K562 (cell line): ENCODE measurements around the gene STRN3. TPM values are rescaled to one million over a fixed set of nuclear protein-coding genes. Genes with fewer than 3 reads are reported as not detected.

ENCODE experiments used
- ATAC-seq: fragments of 200-7000 bp; cut with Tn5 transposase; 3 replicates; pipeline ENCODE4 v1.9.1; 2020; ENCODE audit warnings: moderate library complexity
- BruUV-seq: library from RNA; stranded (reverse); fragments of 400-500 nt; replicated peaks from 2 replicates; lab custom pipeline; 2021; lab: Mats Ljungman, UMichigan
- CTCF ChIA-PET: fragments of 300-600 bp; formaldehyde crosslinking; extraction: SDS; loops from one replicate; lab custom pipeline; 2021; ENCODE audit warnings: low intra/inter-chr PET ratio; lab: Yijun Ruan, JAX
- POLR2A ChIA-PET: fragments of 300-600, 350-650 bp; sonication (Branson Sonifier 250); formaldehyde crosslinking; extraction: SDS; loops from one replicate; lab custom pipeline; 2021; ENCODE audit warnings: antibody characterized with exemption, inconsistent platforms; lab: Yijun Ruan, JAX
- DNase-seq, 4 experiments: peaks; one replicate each; pipeline versions ENCODE4 v3.0.0 to v3.0.0-alpha.2; 2011 to 2018; ENCODE audit warnings: low spot score in 3 of 4, mixed read lengths in 3 of 4; ENCODE audit errors: extremely low read depth in 1 of 4
- FAIRE-seq: peaks from 2 replicates; lab custom pipeline; 2011; peaks lifted over from hg19 to GRCh38; lab: Jason Lieb, UNC
- H2AFZ ChIP-seq: 2 replicates; pipeline ENCODE4 v1.6.0; 2011; ENCODE audit warnings: low read depth, low read length, control low read depth, inconsistent platforms
- H3K27ac ChIP-seq: fragments of 200-600 bp; 3 replicates; pipeline ENCODE4 v1.8.0; 2011; ENCODE audit warnings: low read depth, mild to moderate bottlenecking, control low read depth, inconsistent platforms, low read length, moderate library complexity, mixed read lengths; ENCODE audit errors: extremely low read depth
- H3K27me3 ChIP-seq, 2 experiments: fragments of 300-600 bp in 1 of 2; 2 replicates in 1 of 2; 3 replicates in 1 of 2; pipeline versions ENCODE4 v1.6.0 to v1.8.0; 2011; ENCODE audit warnings: inconsistent platforms in 2 of 2, low read length in 2 of 2, mild to moderate bottlenecking in 1 of 2, mixed read lengths in 1 of 2, moderate library complexity in 1 of 2; ENCODE audit not compliant: control insufficient read depth in 2 of 2, insufficient read depth in 2 of 2
- H3K36me3 ChIP-seq: fragments of 300-600 bp; 3 replicates; pipeline ENCODE4 v1.8.0; 2011; ENCODE audit warnings: mild to moderate bottlenecking, low read length, inconsistent platforms; ENCODE audit not compliant: control insufficient read depth, insufficient read depth
- H3K4me1 ChIP-seq, 2 experiments: fragments of 200-600 bp in 1 of 2; replicated peaks in 1 of 2; 2 replicates in 1 of 2; 3 replicates in 1 of 2; pipeline versions ENCODE4 v1.5.1 to v1.8.0; 2011; ENCODE audit warnings: inconsistent platforms in 2 of 2, low read length in 2 of 2, mild to moderate bottlenecking in 1 of 2, mixed read lengths in 1 of 2, moderate library complexity in 1 of 2; ENCODE audit not compliant: control insufficient read depth in 2 of 2, insufficient read depth in 2 of 2
- H3K4me2 ChIP-seq: 2 replicates; pipeline ENCODE4 v1.6.1; 2011; ENCODE audit warnings: low read length, control low read depth, inconsistent platforms, mixed read lengths; ENCODE audit not compliant: insufficient read depth
- H3K4me3 ChIP-seq: fragments of 200-600 bp; sonication (generic), shearing (Covaris generic); 2 replicates; pipeline ENCODE4 v1.5.1; 2016; ENCODE audit warnings: control low read depth, inconsistent platforms
- H3K79me2 ChIP-seq: fragments of 200-600 bp; 3 replicates; pipeline ENCODE4 v1.8.0; 2011; ENCODE audit warnings: low read length, inconsistent platforms; ENCODE audit not compliant: control insufficient read depth, insufficient read depth
- H3K9ac ChIP-seq, 2 experiments: 2 replicates each; pipeline versions ENCODE4 v1.6.0 to v1.6.1; 2011; ENCODE audit warnings: low read depth in 2 of 2, low read length in 2 of 2, control low read depth in 1 of 2, inconsistent platforms in 1 of 2, mild to moderate bottlenecking in 1 of 2, mixed read lengths in 1 of 2; ENCODE audit not compliant: insufficient read depth in 1 of 2
- H3K9me1 ChIP-seq: one replicate; pipeline ENCODE4 v1.6.0; 2011; ENCODE audit warnings: inconsistent platforms, mild to moderate bottlenecking, low read length, moderate library complexity; ENCODE audit not compliant: control insufficient read depth, insufficient read depth
- H3K9me3 ChIP-seq: replicated peaks from 2 replicates; pipeline ENCODE4 v1.5.1; 2011; ENCODE audit warnings: low read depth, low read length, inconsistent platforms; ENCODE audit not compliant: control insufficient read depth, insufficient read depth
- H4K20me1 ChIP-seq: replicated peaks from 2 replicates; pipeline ENCODE4 v1.6.1; 2011; ENCODE audit warnings: low read length, inconsistent platforms, mixed read lengths; ENCODE audit not compliant: control insufficient read depth, insufficient read depth
- DACH1 ChIP-seq: fragments of 450-650 bp; IDR thresholded peaks from 2 replicates; pipeline ENCODE4 v1.6.1; 2018; ENCODE audit not compliant: partially characterized antibody
- E2F3 ChIP-seq: fragments of 250-450 bp; sonication (Bioruptor Pico); IDR thresholded peaks from 2 replicates; pipeline ENCODE4 v1.4.0; 2020; ENCODE audit warnings: mild to moderate bottlenecking
- GABPB2 ChIP-seq: fragments of 250-450 bp; sonication (Bioruptor Pico); conservative IDR thresholded peaks from 2 replicates; pipeline ENCODE4 v1.5.1; 2021; ENCODE audit warnings: mild to moderate bottlenecking
- NEUROD1 ChIP-seq: fragments of 150-350 bp; IDR thresholded peaks from 2 replicates; pipeline ENCODE4 v1.6.1; 2014; ENCODE audit warnings: borderline replicate concordance, low read length, low read depth; ENCODE audit not compliant: partially characterized antibody
- RBM25 ChIP-seq: fragments of 200-400 bp; formaldehyde crosslinking; IDR thresholded peaks from 2 replicates; pipeline ENCODE4 v1.6.1; 2018; ENCODE audit warnings: low read length, low read depth, moderate library complexity; ENCODE audit not compliant: severe bottlenecking
- RREB1 ChIP-seq: fragments of 250-450 bp; sonication (Bioruptor Pico); IDR thresholded peaks from 2 replicates; pipeline ENCODE4 v1.4.0; 2020
- ZBTB1 ChIP-seq: sonication (generic); formaldehyde crosslinking; IDR thresholded peaks from 2 replicates; pipeline ENCODE4 v1.8.1; 2023; ENCODE audit warnings: missing genetic modification reagents, low read depth, mild to moderate bottlenecking, borderline replicate concordance
- ZBTB5 ChIP-seq: fragments of 450-650 bp; IDR thresholded peaks from 2 replicates; pipeline ENCODE4 v1.6.1; 2017; ENCODE audit warnings: antibody characterized with exemption
- ZC3H11A ChIP-seq: IDR thresholded peaks from 2 replicates; pipeline ENCODE4 v1.6.1; 2012; ENCODE audit warnings: low read depth, low read length, improper control_type of control experiment
- in situ Hi-C: fragments of 300-500 bp; cut with MboI; formaldehyde crosslinking; loops from 4 replicates; pipeline ENCODE4 v1.15.0; 2018; ENCODE audit warnings: inconsistent platforms, mixed read lengths
- intact Hi-C: fragments of 100-400 bp; cut with micrococcal nuclease; formaldehyde crosslinking; loops from 2 replicates; pipeline ENCODE4 v1.14.2; 2022
- polyA plus RNA-seq, 8 experiments: library from polyadenylated mRNA; depleted of rRNA in 4 of 8; stranded (reverse) in 5 of 8; unstranded in 3 of 8; fragments of >200 nt; fragmentation: Nextera tagmentation in 2 of 8; fragmentation: Illumina TruSeq in 1 of 8; extraction: Ambion mirVana in 2 of 8; extraction: Trizol in 1 of 8; gene quantifications; 2 replicates each; pipeline versions ENCODE4 v1.2.1 to v1.2.3, GENCODE V29; 2011 to 2014; ENCODE audit warnings: inconsistent platforms in 1 of 8, missing spikeins in 1 of 8
- total RNA-seq, 7 experiments: library from RNA; depleted of rRNA in 6 of 7; stranded (reverse); fragments of >200 nt in 6 of 7; fragmentation: Illumina TruSeq in 2 of 7; extraction: Trizol in 2 of 7; gene quantifications; 2 replicates each; pipeline versions ENCODE4 v1.2.1 to v1.2.3, GENCODE V29; 2011 to 2021; ENCODE audit warnings: low replicate concordance in 1 of 7

Gene STRN3
- total and polyA plus RNA-seq, 9 of the 15 experiments (the other 6 are each of a cell fraction or from before 2014, with no cell fraction given) = 5.9 to 29.1 (median 16.0) TPM

GRCh38 chr14:30928462-30928861 is 97.7 kb downstream of the STRN3 start:
- peak overlapping the region; percentile 19; the same call in 1 of the 3 replicates for H3K27ac ChIP-seq
- intact Hi-C loops = no loop called here
- H3K4me1 ChIP-seq = no peaks in the 10 kb centered on the region
- no peaks in the 10 kb centered on the region for H4K20me1 ChIP-seq
- in situ Hi-C loops = no loop called here
- ChIA-PET POLR2A (interaction anchor here (1.1 kb wide), 1 partner anchor 370 kb away, joined by 3 read pairs; no protein-coding TSS in a partner anchor), CTCF (no interaction called here)
- TF ChIP-seq DACH1 (no peak), ZBTB5 (no peak), RBM25 (no peak), RREB1 (CRISPR knock-in tag) (no peak), ZBTB1 (CRISPR knock-in tag) (no peak), ZC3H11A (no peak), E2F3 (CRISPR knock-in tag) (no peak), NEUROD1 (no peak), GABPB2 (no peak)
- H3K79me2 ChIP-seq = peaks cover 9% of the 10 kb centered on the region; the same call in 2 of the 3 replicates
- no peak overlapping the region for H3K9ac ChIP-seq
- no peak overlapping the region for H3K4me2 ChIP-seq
- DNase-seq (no peak), ATAC-seq (no peak), FAIRE-seq (no peak)
- no peak overlapping the region for H2AFZ ChIP-seq
- H3K36me3 ChIP-seq = peaks cover 33% of the 10 kb centered on the region; the same call in 1 of the 3 replicates
- H3K9me1 ChIP-seq = no peaks in the 10 kb centered on the region
- no peaks in the 10 kb centered on the region for H3K27me3 ChIP-seq
- H3K9me3 ChIP-seq = no peaks in the 10 kb centered on the region
- TSS peak; percentile 18 for BruUV-seq
- no peak overlapping the region for H3K4me3 ChIP-seq
